ENCODE data around the gene ZNF135. TPM values are rescaled to one million over a fixed set of nuclear protein-coding genes. Genes with fewer than 3 reads are reported as not detected.

The ZNF135 gene
- total and polyA plus RNA-seq, 2 of the 4 experiments (the other 2 are of a cell fraction), result 2.4 to 2.7 TPM

GRCh38 chr19:58084596-58085347, 25.7 kb downstream of the ZNF135 start:
- Histone ChIP-seq H4K8ac (ENCODE audit: low read depth in 2 of 2, low read length in 2 of 2) (no peak overlapping the region), H3K23ac (ENCODE audit: low read depth, low read length) (no peak overlapping the region), H3K9me1 (ENCODE audit: insufficient read depth, low read length) (no peaks in the 10 kb centered on the region), H3K18ac (ENCODE audit: low read depth, low read length) (no peak overlapping the region), H3K9me3 (ENCODE audit: control insufficient read depth, insufficient read depth, low read length) (peaks cover 81% of the 10 kb centered on the region), H4K91ac (ENCODE audit: insufficient read depth, low read depth, low read length) (no peak overlapping the region), H2BK5ac (ENCODE audit: low read depth, low read length, poor library complexity, severe bottlenecking) (no peak overlapping the region), H3K56ac (ENCODE audit: extremely low read depth, insufficient read depth, low read length) (no peak overlapping the region), H3K4me3 (ENCODE audit: insufficient read depth, low read depth, low read length) (no peak overlapping the region), H3K4ac (ENCODE audit: low read depth, low read length) (no peak overlapping the region), H2AK9ac (replicated peaks; ENCODE audit: low read depth, low read length, poor library complexity) (no peak overlapping the region), H2BK120ac (ENCODE audit: low read depth, low read length) (no peak overlapping the region), H3K27ac (ENCODE audit: insufficient read depth, low read length) (no peak overlapping the region), H3K36me3 (ENCODE audit: control insufficient read depth, insufficient read depth, low read length) (peaks cover 29% of the 10 kb centered on the region), H2AFZ (replicated peaks; ENCODE audit: low read length, poor library complexity) (no peak overlapping the region), H4K5ac (ENCODE audit: low read depth, low read length) (no peak overlapping the region), H2AK5ac (ENCODE audit: low read depth, low read length) (no peak overlapping the region), H3K27me3 (ENCODE audit: control insufficient read depth, insufficient read depth, low read length) (no peaks in the 10 kb centered on the region), H3K9ac (ENCODE audit: low read depth, low read length) (no peak overlapping the region), H4K20me1 (ENCODE audit: insufficient read depth, low read length) (no peaks in the 10 kb centered on the region), H2BK20ac (ENCODE audit: low read depth, low read length) (no peak overlapping the region), H3K4me2 (ENCODE audit: low read depth, low read length) (no peak overlapping the region), H3K4me1 (ENCODE audit: control insufficient read depth, insufficient read depth, low read length) (no peaks in the 10 kb centered on the region), H3K79me1 (ENCODE audit: low read depth in 1 of 2, low read length in 2 of 2) (no peaks in the 10 kb centered on the region), H2BK15ac (ENCODE audit: low read depth, low read length) (no peak overlapping the region), H3K14ac (replicated peaks; ENCODE audit: low read depth, low read length) (no peak overlapping the region)
- CTCF ChIA-PET, result no interaction called here
- in situ Hi-C loops (cut with MboI; ENCODE audit: low sequenced_read_pairs) (no loop called here), dilution Hi-C loops (cut with HindIII; ENCODE audit: low sequenced_read_pairs, unreplicated experiment) (no loop called here), intact Hi-C loops (cut with micrococcal nuclease) (no loop called here)
- POLR2A ChIA-PET (ENCODE audit: unreplicated experiment), result no interaction called here
- ATAC-seq (ENCODE audit: low read depth) (no peak), DNase-seq (no peak)
- TF ChIP-seq NFE2L2 (IDR thresholded peaks at IDR 0.05; ENCODE audit: low read depth, low read length), result no peak
- BruUV-seq (replicated peaks), result no TSS peak
- 96% methylated on average over 44 of the region's 69 CpGs; no CpG with 5 or more reads in 1 of the 2 experiments for WGBS, 2 experiments (ENCODE audit: extremely low coverage in 2 of 2, insufficient read length in 1 of 2)
